H1 (cell line): ENCODE results near the gene CAST. TPM values are rescaled to one million over a fixed set of nuclear protein-coding genes. Genes with fewer than 3 reads are reported as not detected.

Experiments
- CTCF ChIA-PET: fragments of 300-600 bp; sonication (Branson Sonifier 250); formaldehyde crosslinking; loops from one replicate; lab custom pipeline; 2021; ENCODE audit not compliant: partially characterized antibody; lab: Charles Lee
- POLR2A ChIA-PET: fragments of 300-600 bp; sonication (Branson Sonifier 250); formaldehyde crosslinking; loops from one replicate; lab custom pipeline; 2021; ENCODE audit warnings: inconsistent platforms; ENCODE audit not compliant: partially characterized antibody; lab: Charles Lee
- DNase-seq, 2 experiments: peaks; one replicate each; pipeline versions ENCODE4 v3.0.0 to v3.0.0-alpha.2; 2010 to 2022; ENCODE audit warnings: low spot score in 2 of 2, low read depth in 1 of 2, mixed read lengths in 1 of 2
- FAIRE-seq: peaks from 2 replicates; lab custom pipeline; 2011; peaks lifted over from hg19 to GRCh38; lab: Jason Lieb, UNC
- H2AFZ ChIP-seq: 2 replicates; pipeline ENCODE4 v1.8.1; 2012; ENCODE audit warnings: low read length, inconsistent platforms
- H2AK5ac ChIP-seq: 2 replicates; pipeline ENCODE4 v1.6.1; 2013; ENCODE audit warnings: low read depth, low read length
- H2BK120ac ChIP-seq: replicated peaks from 2 replicates; pipeline ENCODE3; 2013; ENCODE audit warnings: low read depth, low read length, inconsistent platforms
- H2BK12ac ChIP-seq: 2 replicates; pipeline ENCODE4 v1.6.1; 2013; ENCODE audit warnings: low read depth, low read length
- H2BK15ac ChIP-seq: 2 replicates; pipeline ENCODE4 v1.6.1; 2013; ENCODE audit warnings: low read length
- H2BK20ac ChIP-seq: 2 replicates; pipeline ENCODE4 v1.6.1; 2013; ENCODE audit warnings: low read length
- H2BK5ac ChIP-seq: 2 replicates; pipeline ENCODE4 v1.6.1; 2013; ENCODE audit warnings: low read depth, low read length
- H3K14ac ChIP-seq: 2 replicates; pipeline ENCODE4 v1.6.1; 2013; ENCODE audit warnings: inconsistent platforms; ENCODE audit not compliant: insufficient read length
- H3K18ac ChIP-seq: 2 replicates; pipeline ENCODE4 v1.6.1; 2013; ENCODE audit warnings: low read length; ENCODE audit errors: extremely low read depth
- H3K23ac ChIP-seq: 2 replicates; pipeline ENCODE4 v1.6.1; 2013; ENCODE audit warnings: inconsistent platforms; ENCODE audit not compliant: insufficient read length
- H3K23me2 ChIP-seq: 2 replicates; pipeline ENCODE4 v1.6.1; 2013; ENCODE audit warnings: low read depth, low read length
- H3K27ac ChIP-seq: 2 replicates; pipeline ENCODE4 v1.6.1; 2011; ENCODE audit warnings: low read depth, low read length, inconsistent platforms
- H3K27me3 ChIP-seq, 4 experiments: replicated peaks in 1 of 4; 1 replicate in 1 of 4; 2 replicates in 3 of 4; pipeline versions ENCODE4 v1.6.1 to v1.8.1; 2011 to 2013; ENCODE audit warnings: low read length in 3 of 4, mild to moderate bottlenecking in 3 of 4, inconsistent platforms in 2 of 4, mixed read lengths in 2 of 4, moderate library complexity in 1 of 4; ENCODE audit not compliant: control insufficient read depth in 3 of 4, insufficient read depth in 3 of 4; ENCODE audit errors: extremely low read depth in 1 of 4
- H3K36me3 ChIP-seq, 4 experiments: 2 replicates each; pipeline versions ENCODE4 v1.6.1 to v1.8.1; 2011 to 2013; ENCODE audit warnings: mild to moderate bottlenecking in 4 of 4, low read length in 3 of 4, moderate library complexity in 2 of 4, control low read depth in 1 of 4, inconsistent platforms in 1 of 4; ENCODE audit not compliant: insufficient read depth in 4 of 4, control insufficient read depth in 2 of 4
- H3K4ac ChIP-seq: replicated peaks from 2 replicates; pipeline ENCODE3; 2013; ENCODE audit warnings: low read length, low read depth, mixed read lengths, inconsistent platforms; ENCODE audit not compliant: insufficient read length
- H3K4me1 ChIP-seq, 4 experiments: replicated peaks in 1 of 4; 1 replicate in 1 of 4; 2 replicates in 3 of 4; pipeline versions ENCODE4 v1.6.1 to v1.8.1; 2011 to 2013; ENCODE audit warnings: low read length in 3 of 4, inconsistent platforms in 2 of 4, mixed read lengths in 1 of 4; ENCODE audit not compliant: insufficient read depth in 4 of 4, control insufficient read depth in 3 of 4
- H3K4me2 ChIP-seq, 2 experiments: 2 replicates each; pipeline versions ENCODE4 v1.6.1 to v1.8.1; 2011 to 2013; ENCODE audit warnings: low read depth in 2 of 2, low read length in 2 of 2, control low read depth in 1 of 2, inconsistent platforms in 1 of 2, mild to moderate bottlenecking in 1 of 2; ENCODE audit not compliant: insufficient read depth in 1 of 2
- H3K4me3 ChIP-seq, 4 experiments: fragments of 200-600, 300-600 bp in 1 of 4; sonication (generic), shearing (Covaris generic), sonication (Bioruptor Twin) in 1 of 4; 2 replicates each; pipeline versions ENCODE4 v1.5.1 to v1.8.1; 2011 to 2016; ENCODE audit warnings: low read length in 4 of 4, low read depth in 3 of 4, control low read depth in 2 of 4, inconsistent platforms in 2 of 4, mild to moderate bottlenecking in 2 of 4, mixed read lengths in 1 of 4, moderate library complexity in 1 of 4; ENCODE audit not compliant: insufficient read depth in 2 of 4; ENCODE audit errors: extremely low read depth in 1 of 4
- H3K56ac ChIP-seq: replicated peaks from 2 replicates; pipeline ENCODE3; 2013; ENCODE audit warnings: low read depth, mild to moderate bottlenecking, mixed read lengths, low read length, inconsistent platforms; ENCODE audit not compliant: insufficient read length
- H3K79me1 ChIP-seq: 2 replicates; pipeline ENCODE4 v1.6.1; 2013; ENCODE audit warnings: low read depth, low read length, control low read depth
- H3K79me2 ChIP-seq, 2 experiments: 2 replicates each; pipeline versions ENCODE4 v1.6.1 to v1.8.1; 2012 to 2013; ENCODE audit warnings: low read length in 2 of 2, mild to moderate bottlenecking in 2 of 2, inconsistent platforms in 1 of 2; ENCODE audit not compliant: insufficient read depth in 2 of 2, control insufficient read depth in 1 of 2
- H3K9ac ChIP-seq, 4 experiments: replicated peaks in 1 of 4; 1 replicate in 1 of 4; 2 replicates in 3 of 4; pipeline versions ENCODE4 v1.6.1 to v1.8.1; 2011 to 2013; ENCODE audit warnings: low read depth in 3 of 4, low read length in 3 of 4, control low read depth in 2 of 4, mild to moderate bottlenecking in 2 of 4, moderate library complexity in 2 of 4, inconsistent platforms in 1 of 4; ENCODE audit errors: extremely low read depth in 1 of 4
- H3K9me3 ChIP-seq, 2 experiments: 2 replicates each; pipeline versions ENCODE4 v1.6.1 to v1.8.1; 2012 to 2013; ENCODE audit warnings: mild to moderate bottlenecking in 2 of 2, moderate library complexity in 2 of 2, control low read depth in 1 of 2, inconsistent platforms in 1 of 2, low read depth in 1 of 2, low read length in 1 of 2, mixed read lengths in 1 of 2; ENCODE audit not compliant: insufficient read depth in 2 of 2
- H4K20me1 ChIP-seq, 2 experiments: replicated peaks in 1 of 2; 2 replicates each; pipeline versions ENCODE3 to v1.8.1; 2011 to 2013; ENCODE audit warnings: inconsistent platforms in 2 of 2, low read length in 2 of 2, mild to moderate bottlenecking in 1 of 2; ENCODE audit not compliant: insufficient read depth in 2 of 2, control insufficient read depth in 1 of 2
- H4K5ac ChIP-seq: 2 replicates; pipeline ENCODE4 v1.6.1; 2013; ENCODE audit warnings: low read length, low read depth, mixed read lengths, inconsistent platforms; ENCODE audit not compliant: insufficient read length
- H4K8ac ChIP-seq: 2 replicates; pipeline ENCODE4 v1.8.0; 2013; ENCODE audit warnings: mild to moderate bottlenecking, moderate library complexity, low read length, inconsistent platforms; ENCODE audit not compliant: insufficient read depth; ENCODE audit errors: extremely low read depth
- H4K91ac ChIP-seq: replicated peaks from 2 replicates; pipeline ENCODE3; 2013; ENCODE audit warnings: low read length, mixed read lengths, inconsistent platforms; ENCODE audit not compliant: insufficient read length
- BACH1 ChIP-seq: IDR thresholded peaks from 2 replicates; pipeline ENCODE4 v1.6.1; 2012; ENCODE audit warnings: low read length, improper control_type of control experiment
- BRCA1 ChIP-seq: IDR thresholded peaks from 2 replicates; pipeline ENCODE4 v1.6.1; 2012; ENCODE audit warnings: low read depth, low read length, improper control_type of control experiment
- CHD1 ChIP-seq: IDR thresholded peaks from 2 replicates; pipeline ENCODE4 v1.6.1; 2012; ENCODE audit warnings: low read depth, low read length, improper control_type of control experiment
- EGR1 ChIP-seq: IDR thresholded peaks from 2 replicates; pipeline ENCODE4 v1.6.1; 2011; ENCODE audit warnings: low read depth, low read length, borderline replicate concordance
- GABPA ChIP-seq: IDR thresholded peaks from 2 replicates; pipeline ENCODE4 v1.6.1; 2011; ENCODE audit warnings: mild to moderate bottlenecking, low read length, moderate library complexity, borderline replicate concordance; ENCODE audit not compliant: insufficient read depth
- GTF2F1 ChIP-seq: IDR thresholded peaks from 2 replicates; pipeline ENCODE4 v1.6.1; 2012; ENCODE audit warnings: low read depth, low read length, improper control_type of control experiment, borderline replicate concordance
- JUN ChIP-seq: IDR thresholded peaks from 2 replicates; pipeline ENCODE4 v1.6.1; 2011; ENCODE audit warnings: low read depth, mild to moderate bottlenecking, improper control_type of control experiment, low read length
- RAD21 ChIP-seq, 2 experiments: IDR thresholded peaks in 1 of 2; conservative IDR thresholded peaks in 1 of 2; 2 replicates each; pipeline ENCODE4 v1.6.1; 2011; ENCODE audit warnings: low read depth in 2 of 2, low read length in 2 of 2, improper control_type of control experiment in 1 of 2, inconsistent platforms in 1 of 2, mild to moderate bottlenecking in 1 of 2, moderate library complexity in 1 of 2
- RFX5 ChIP-seq: IDR thresholded peaks from 2 replicates; pipeline ENCODE4 v1.6.1; 2011; ENCODE audit warnings: low read depth, low read length, improper control_type of control experiment, borderline replicate concordance
- SIX5 ChIP-seq: IDR thresholded peaks from 2 replicates; pipeline ENCODE4 v1.6.1; 2011; ENCODE audit warnings: mild to moderate bottlenecking, low read depth, low read length
- SUZ12 ChIP-seq: fragments of 200-600 bp; sonication (generic); IDR thresholded peaks from 2 replicates; pipeline ENCODE4 v1.6.1; 2012; ENCODE audit warnings: mild to moderate bottlenecking, inconsistent platforms, low read length, moderate library complexity, mixed read lengths
- TAF7 ChIP-seq: optimal IDR thresholded peaks from 2 replicates; pipeline ENCODE3; 2011; ENCODE audit warnings: low read depth, mild to moderate bottlenecking, inconsistent platforms, low read length, moderate library complexity, borderline replicate concordance
- YY1 ChIP-seq: IDR thresholded peaks from 2 replicates; pipeline ENCODE4 v1.6.1; 2011; ENCODE audit warnings: low read depth, mild to moderate bottlenecking, low read length
- WGBS, 2 experiments: shearing (Covaris generic) in 1 of 2; methylation state at CpG; one replicate each; pipeline versions ENCODE4 v1.1.6 to v1.1.7; 2013 to 2015; ENCODE audit warnings: low lambda C conversion rate in 2 of 2, mixed read lengths in 2 of 2, inconsistent platforms in 1 of 2, low coverage in 1 of 2, missing lambda C conversion rate in 1 of 2; ENCODE audit not compliant: insufficient replicate concordance in 2 of 2, insufficient coverage in 1 of 2, insufficient read length in 1 of 2; ENCODE audit errors: extremely low coverage in 1 of 2, missing lambda C conversion rate in 1 of 2; 5-methylcytosine and 5-hydroxymethylcytosine counted together
- polyA plus RNA-seq, 7 experiments: library from polyadenylated mRNA; depleted of rRNA in 3 of 7; stranded (reverse) in 5 of 7; unstranded in 2 of 7; fragments of >200 nt in 5 of 7; fragments of 200-250 nt in 2 of 7; gene quantifications; 1 replicate in 5 of 7; 2 replicates in 1 of 7; 4 replicates in 1 of 7; pipeline versions ENCODE4 v1.2.1 to v1.2.3, GENCODE V29; 2011 to 2013; ENCODE audit warnings: missing spikeins in 2 of 7, mixed read lengths in 2 of 7
- total RNA-seq: library from RNA; stranded (reverse); fragmentation: NEBNext Ultra II Directional; extraction: Animal tissue kit (Norgen Biotek cat#: 25700); gene quantifications from 2 replicates; pipeline ENCODE4 v1.2.1, GENCODE V29; 2021

CAST gene
- total and polyA plus RNA-seq, 2 of the 8 experiments (the other 6 are each of a cell fraction or from before 2014, with no cell fraction given), result 9.0 to 48.2 TPM

DNA sequence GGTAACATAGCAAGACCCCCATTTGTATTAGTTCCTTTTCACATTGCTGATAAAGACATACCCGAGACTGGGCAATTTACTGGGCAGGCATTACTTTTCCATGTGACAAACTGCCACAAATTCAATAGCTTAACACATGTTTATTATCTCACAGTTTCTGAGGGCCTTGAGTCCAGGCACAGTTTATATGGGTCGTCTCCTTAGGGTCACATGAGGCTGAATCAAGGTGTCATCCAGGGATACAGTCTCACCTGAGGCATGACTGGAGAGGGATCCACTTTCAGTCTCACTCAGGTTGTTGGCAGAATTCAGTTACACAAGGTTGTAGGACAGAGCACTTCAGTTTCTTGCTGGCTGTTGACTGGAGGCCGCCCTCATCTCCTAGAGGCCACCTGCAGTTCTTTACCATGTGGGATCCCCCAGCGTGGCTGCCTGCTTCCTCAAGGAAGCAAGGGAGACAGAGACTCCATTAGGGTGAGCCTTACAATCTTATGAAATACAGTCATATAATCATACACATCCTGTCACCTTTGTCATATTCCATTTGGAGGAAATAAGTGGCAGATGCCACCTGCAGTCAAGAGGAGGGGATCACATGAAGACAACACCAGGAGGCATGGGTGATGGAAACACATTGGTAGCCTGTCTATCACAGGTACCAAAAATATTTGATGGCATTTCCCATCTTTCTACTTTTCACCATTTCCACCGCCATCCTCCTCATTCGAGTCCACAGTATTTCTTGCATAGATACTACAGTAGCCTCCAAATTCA, 160.7 kb downstream of the CAST start:
- H2AFZ ChIP-seq, result no peak overlapping the region
- WGBS, 2 experiments, result 90% methylated on average over 6 of the region's 6 CpGs; no CpG with 5 or more reads in 1 of the 2 experiments
- H3K4ac ChIP-seq, result no peak overlapping the region
- H3K9ac ChIP-seq, result no peak overlapping the region
- H3K23me2 ChIP-seq, result no peaks in the 10 kb centered on the region
- no peak overlapping the region for H2AK5ac ChIP-seq
- no peak overlapping the region for H2BK5ac ChIP-seq
- H2BK12ac ChIP-seq, result no peak overlapping the region
- no peak overlapping the region for H3K14ac ChIP-seq
- FAIRE-seq (no peak), DNase-seq (no peak)
- POLR2A ChIA-PET, result no interaction called here
- H3K18ac ChIP-seq, result no peak overlapping the region
- no peaks in the 10 kb centered on the region for H3K27me3 ChIP-seq
- H2BK120ac ChIP-seq, result no peak overlapping the region
- no peak overlapping the region for H4K5ac ChIP-seq
- H3K56ac ChIP-seq, result no peak overlapping the region
- H2BK15ac ChIP-seq, result no peak overlapping the region
- H4K91ac ChIP-seq, result no peak overlapping the region
- H3K23ac ChIP-seq, result no peak overlapping the region
- H3K9me3 ChIP-seq, result no peaks in the 10 kb centered on the region
- H2BK20ac ChIP-seq, result no peak overlapping the region; the same call in 1 of the 2 replicates
- H3K79me2 ChIP-seq, result no peaks in the 10 kb centered on the region
- peaks cover 0 to 3% (median 1%) of the 10 kb centered on the region in 4 experiments; a peak in 3 of 7 replicates for H3K4me1 ChIP-seq
- H3K79me1 ChIP-seq, result no peaks in the 10 kb centered on the region; the same call in 1 of the 2 replicates
- H4K20me1 ChIP-seq, result no peaks in the 10 kb centered on the region
- H3K4me3 ChIP-seq, result no peak overlapping the region
- no peak overlapping the region for H3K27ac ChIP-seq
- CTCF ChIA-PET, result no interaction called here
- no peak overlapping the region for H3K4me2 ChIP-seq
- no peaks in the 10 kb centered on the region for H3K36me3 ChIP-seq
- no peak overlapping the region for H4K8ac ChIP-seq
- TF ChIP-seq JUN (no peak), SIX5 (no peak), GABPA (no peak), YY1 (no peak), BACH1 (no peak), SUZ12 (no peak), RFX5 (no peak), RAD21 (IDR thresholded peaks at IDR 0.05 in 1 of 2, conservative IDR thresholded peaks at IDR 0.05 in 1 of 2; ENCODE audit: low read depth in 2 of 2, low read length in 2 of 2) (no peak), BRCA1 (no peak), EGR1 (no peak), TAF7 (no peak), CHD1 (no peak), GTF2F1 (no peak)
